COR-L47 (cell line): ENCODE data around the gene ST6GALNAC6.
A peak's percentile ranks its signal among the peaks of the same experiment; 100 is the strongest.

ENCODE experiments used
- DNase-seq: peaks from one replicate; lab custom pipeline; 2025; lab: John Stamatoyannopoulos, UW

Gene ST6GALNAC6, protein sequence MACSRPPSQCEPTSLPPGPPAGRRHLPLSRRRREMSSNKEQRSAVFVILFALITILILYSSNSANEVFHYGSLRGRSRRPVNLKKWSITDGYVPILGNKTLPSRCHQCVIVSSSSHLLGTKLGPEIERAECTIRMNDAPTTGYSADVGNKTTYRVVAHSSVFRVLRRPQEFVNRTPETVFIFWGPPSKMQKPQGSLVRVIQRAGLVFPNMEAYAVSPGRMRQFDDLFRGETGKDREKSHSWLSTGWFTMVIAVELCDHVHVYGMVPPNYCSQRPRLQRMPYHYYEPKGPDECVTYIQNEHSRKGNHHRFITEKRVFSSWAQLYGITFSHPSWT

GRCh38 chr9:127899128-127899943, at the start of gene ST6GALNAC6:
Gene ST6GALNAC6, minus strand, starts transcription at chr9:127899603. Its CDS starts 1,622 bp downstream, at chr9:127897981.
- peak; percentile 44 for DNase-seq

GRCh38 chr9:127947841-127948710, 48.7 kb upstream of the ST6GALNAC6 start:
- DNase-seq, result no peak

GRCh38 chr9:127946728-127947127, 47.3 kb upstream of the ST6GALNAC6 start:
- no peak for DNase-seq

- DNase-seq, result no peak
Observed at GRCh38 chr9:127945942-127946341, 46.5 kb upstream of the ST6GALNAC6 start.

DNA sequence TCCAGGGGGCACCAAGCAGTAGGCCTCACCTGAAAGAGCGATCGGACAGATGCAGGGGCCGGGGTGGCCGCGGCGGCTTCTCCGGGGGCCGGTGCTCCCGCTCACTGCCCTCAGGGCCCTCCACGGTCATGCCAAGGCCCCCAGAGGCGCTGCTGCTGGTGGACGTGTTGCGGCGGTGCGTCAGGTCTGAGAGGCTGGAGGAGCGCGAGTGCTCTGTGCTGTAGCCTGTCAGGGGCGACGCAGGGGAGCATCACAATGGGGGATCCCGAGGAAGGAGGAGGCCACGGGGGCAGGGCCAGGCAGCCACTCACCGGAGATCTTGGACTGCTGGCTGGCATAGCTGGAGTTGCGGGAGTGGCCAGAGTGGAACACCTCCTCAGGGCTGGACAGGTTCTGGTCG, 45.9 kb upstream of the ST6GALNAC6 start:
- DNase-seq, result no peak

DNA sequence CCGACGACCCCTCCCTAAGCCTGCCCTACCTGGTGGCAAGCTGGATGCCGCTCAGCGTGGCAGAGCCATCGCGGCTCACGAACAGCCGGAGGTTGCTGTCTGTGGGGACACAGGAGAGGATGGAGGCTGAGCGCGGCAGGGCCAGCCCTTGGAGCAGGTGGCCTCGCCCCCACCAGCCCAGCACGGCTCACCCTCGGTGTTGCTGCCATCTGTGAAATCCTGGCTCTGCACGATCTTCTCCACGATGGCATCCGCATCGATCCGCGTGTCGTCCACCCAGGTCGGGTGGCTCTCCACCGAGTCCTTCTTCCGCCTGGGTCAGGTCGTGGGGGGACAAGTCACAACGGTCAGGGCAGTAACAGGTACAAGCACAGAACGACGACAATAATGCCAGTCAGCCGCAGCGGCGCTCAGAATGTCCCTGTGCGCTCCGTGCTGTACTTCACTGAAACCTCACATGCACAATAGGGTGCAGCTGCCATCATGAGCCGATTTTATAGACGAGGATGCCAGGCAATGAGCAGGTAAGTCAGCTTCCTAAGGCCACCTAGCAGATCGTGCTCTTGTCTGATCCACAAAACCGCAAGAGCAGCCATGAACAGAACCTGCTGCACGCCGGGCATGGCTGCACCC, 45.3 kb upstream of the ST6GALNAC6 start:
- DNase-seq, result no peak

DNA sequence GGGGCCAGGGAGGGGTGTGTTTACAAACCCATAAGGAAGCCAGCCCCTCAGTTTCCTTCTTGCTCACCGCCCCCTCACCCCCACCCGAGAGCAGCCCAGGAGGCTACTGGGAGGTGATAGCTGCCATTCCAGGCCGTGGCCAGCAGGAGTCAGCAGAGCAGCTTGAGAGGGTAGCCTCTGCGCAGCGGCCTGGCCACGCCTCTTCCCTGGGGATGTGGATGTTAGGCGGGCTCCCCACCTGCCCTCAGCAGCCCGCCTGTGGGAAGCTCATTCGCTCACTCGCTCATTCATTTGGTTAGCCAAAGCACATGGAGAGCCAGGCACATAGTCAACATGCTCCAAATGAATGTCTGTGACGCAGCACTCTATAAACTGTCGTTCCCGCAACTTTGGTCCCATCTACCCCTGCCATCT, 44.3 kb upstream of the ST6GALNAC6 start:
- peak; percentile 70 for DNase-seq

GRCh38 chr9:127943011-127943662, 43.7 kb upstream of the ST6GALNAC6 start:
- no peak for DNase-seq

DNA sequence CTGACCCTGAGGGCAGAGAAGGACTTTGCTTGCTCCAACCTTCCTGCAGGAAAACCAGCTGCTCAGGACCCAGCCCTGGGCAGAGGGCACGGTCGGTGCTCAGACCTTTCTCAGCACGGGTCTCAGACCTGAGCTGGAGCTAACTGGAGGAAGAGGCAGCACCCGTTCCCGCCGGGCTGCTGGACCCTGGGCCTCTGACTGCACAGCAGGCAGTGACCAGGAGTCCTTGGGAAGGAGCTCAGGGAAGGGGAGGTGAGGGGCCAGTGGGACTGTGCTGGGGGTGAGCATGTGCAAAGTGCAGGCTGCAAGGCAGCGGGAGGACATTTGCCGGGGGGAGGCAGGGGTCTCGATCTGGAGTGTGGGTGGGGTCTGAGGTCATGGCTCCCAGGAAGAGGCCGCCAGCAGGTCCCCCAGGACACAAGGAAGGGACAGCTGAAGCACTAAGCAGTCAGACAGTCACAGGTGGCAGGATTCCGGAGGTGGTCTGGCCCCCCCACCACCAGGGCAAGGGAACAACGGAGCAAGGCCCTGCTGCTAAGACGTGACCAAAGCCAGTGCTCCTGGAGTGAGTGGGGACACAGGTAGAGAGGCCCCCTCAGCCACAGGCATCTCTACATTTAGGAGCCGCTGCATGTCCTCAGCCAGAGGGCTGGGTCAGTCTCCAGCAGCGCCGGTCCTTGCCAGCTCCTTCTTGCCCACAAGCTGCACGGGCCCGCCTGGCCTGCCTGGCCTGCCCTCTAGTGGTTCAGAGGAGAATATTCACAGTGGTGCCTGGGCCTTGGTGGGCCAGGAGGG, 43.0 kb upstream of the ST6GALNAC6 start:
- DNase-seq, result no peak

GRCh38 chr9:127941961-127942215, 42.5 kb upstream of the ST6GALNAC6 start:
- DNase-seq, result no peak

GRCh38 chr9:127941062-127941960, 41.9 kb upstream of the ST6GALNAC6 start:
- DNase-seq, result no peak

DNA sequence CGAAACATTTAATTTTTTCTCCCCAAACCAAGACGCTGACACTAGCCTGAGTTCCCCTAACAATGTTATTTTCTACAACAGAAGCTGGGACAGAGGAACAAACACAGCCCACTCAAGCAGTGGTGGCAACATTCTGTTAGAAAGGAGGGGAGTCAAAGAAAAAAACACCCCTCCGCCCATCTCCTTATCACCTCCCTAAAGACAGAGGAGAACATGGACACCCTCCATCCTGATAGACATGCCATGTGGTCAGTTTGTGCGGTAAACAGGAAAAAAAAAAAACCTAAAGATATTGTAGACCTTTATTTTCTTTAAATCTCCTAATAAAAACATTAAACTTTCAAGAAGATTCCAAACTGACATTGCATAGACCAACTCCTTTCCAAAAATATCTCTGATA, 41.2 kb upstream of the ST6GALNAC6 start:
- DNase-seq, result no peak

DNA sequence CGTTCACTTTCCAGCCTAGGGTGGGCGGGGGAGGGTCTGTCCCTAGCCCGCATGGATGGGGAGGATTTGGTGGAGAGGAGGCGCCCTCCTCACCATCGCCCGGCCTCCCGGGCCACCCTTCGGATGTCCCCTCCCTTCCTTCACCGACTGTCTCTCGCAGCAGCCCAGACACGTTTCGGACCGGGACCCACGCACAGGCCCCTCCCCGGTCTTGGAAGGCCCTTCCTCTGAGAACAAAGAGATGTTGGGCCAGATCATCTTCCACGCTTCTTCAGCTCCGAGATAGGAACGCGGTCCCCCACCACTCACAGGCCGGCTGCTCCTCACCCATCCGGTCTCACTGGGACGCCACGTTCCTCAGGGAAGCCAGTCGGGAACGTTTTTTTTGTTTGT, 38.9 kb upstream of the ST6GALNAC6 start:
- no peak for DNase-seq

DNA sequence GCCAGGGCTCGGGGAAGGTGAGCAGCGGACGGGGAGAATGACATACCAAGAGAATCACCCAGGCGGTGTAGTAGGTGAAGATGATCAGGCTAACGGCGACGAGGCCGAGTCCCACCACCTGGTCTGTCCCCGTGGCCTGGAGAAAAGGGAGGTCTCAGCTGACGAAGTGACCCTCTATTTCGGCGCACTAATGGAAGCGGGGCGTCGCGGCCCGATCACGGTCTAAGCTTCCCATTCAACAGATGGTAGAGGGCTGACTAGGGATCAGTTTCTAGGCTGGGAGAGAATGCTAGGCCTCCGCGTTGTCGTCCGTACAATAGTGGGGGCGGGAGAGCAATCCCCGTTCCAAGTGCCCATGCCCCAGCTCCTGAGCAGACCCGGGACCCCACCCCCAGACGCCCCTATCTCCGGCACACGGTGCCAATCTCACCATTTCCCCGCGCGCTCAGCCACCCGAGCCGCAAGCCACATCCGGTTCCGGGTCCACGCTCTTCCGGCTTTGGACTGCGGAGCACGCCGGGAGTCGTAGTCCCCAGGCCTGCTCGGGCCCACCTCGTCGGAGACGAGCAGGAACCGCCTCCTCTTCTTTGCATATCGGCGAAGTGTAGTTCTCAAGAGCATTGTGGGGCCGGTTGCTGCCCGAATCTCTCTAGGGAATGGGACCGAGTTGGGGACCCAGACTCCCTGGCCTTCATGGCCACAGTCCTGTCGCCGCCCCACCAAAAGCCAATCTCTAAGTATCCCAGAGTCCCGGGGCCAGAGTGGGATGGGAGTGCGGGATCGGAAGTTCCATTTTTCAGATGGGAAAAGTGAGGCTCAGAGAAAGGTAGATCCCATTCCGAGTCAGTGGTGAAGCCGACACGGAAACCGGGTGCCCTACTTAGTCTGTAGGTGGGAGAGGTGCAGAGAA, 38.2 kb upstream of the ST6GALNAC6 start, which contains the start of gene DPM2:
Gene DPM2 (minus strand): TSS at position 467 of the 910 bp plus-strand sequence. CDS start 34 bp downstream, at position 433.
- DNase-seq, result peak; percentile 53

GRCh38 chr9:127937056-127937387, 37.6 kb upstream of the ST6GALNAC6 start:
- no peak for DNase-seq

DNA sequence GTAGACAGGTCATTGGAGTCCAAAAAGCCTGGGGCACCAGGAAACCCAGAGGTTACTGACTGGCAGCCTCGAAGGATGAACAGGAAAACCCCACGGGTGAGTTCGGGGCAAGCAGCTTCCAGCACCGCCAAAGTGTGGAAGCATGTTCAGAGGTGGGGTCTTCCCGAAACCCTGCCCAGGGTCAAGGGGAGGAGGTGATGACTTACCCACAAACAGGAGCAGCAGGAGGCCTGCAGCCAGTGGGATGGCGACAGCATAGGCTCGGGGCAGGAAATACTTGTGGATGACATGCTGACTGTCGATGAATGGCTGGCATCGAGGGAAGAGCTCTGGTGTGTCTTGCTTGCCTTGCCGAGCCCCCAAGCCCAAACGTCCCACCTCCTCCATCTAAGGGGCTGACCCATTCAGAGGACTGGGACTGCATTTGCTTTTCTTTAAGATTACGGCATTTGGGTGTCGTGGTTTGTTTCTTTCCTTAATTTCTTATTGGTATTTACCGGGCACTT, 37.0 kb upstream of the ST6GALNAC6 start:
- DNase-seq, result no peak

DNA sequence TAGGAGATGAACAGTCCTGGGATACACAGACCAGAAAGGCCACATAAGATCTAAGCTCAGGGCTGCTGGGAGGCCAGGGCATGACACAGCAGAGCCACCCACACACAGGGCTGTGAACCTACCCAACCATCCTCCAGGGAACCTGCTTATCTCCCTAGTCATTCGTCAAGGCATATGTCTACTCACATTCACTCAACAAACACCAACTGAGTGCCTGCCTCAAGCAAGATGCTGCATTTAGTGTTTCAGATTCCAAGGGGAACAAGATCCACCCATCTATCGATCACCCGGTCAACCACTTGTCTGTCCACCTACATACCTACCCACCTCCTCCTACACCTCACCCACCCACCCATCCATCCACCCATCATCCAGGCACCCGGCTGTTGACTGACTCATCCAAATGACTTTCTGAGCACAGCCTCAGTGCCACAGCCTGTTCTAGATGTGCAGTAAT, 36.4 kb upstream of the ST6GALNAC6 start:
- DNase-seq, result no peak

DNA sequence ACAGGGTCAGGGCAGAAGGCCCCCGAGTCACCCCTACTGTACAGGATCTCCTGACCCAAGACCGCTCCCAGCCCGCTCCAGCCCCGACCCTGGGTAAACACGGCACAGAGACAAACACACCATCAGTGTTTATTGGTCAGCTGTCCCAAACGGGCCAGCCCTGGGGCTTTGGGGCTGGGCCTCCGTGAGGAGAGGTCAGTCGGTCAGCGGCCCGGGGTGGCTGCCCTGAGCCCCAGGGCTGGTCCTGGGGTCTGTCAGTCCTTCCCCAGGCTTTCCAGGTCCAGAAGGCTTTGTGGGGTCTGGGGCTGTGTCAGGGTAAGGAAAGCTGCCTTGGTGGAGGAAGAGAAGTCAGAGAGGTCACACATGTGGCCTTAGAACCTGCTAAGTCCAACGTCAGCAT, 35.6 kb upstream of the ST6GALNAC6 start:
- DNase-seq, result no peak
